ENCODE measurements around the gene SOCS3. TPM values are rescaled to one million over a fixed set of nuclear protein-coding genes. Genes with fewer than 3 reads are reported as not detected.

Gene SOCS3
- total RNA-seq, 4 donors from 2014 or later: 12.5 to 45.0 (median 13.0) TPM

- WGBS, 2 donors: 0 to 2% methylated on average over 8 to 20 of the region's 70 CpGs
- peak in 1 of 2 donors; percentile 91 for DNase-seq (ENCODE audit: low spot score in 2 of 2)
- peak overlapping the region; percentile 53 for H3K4me3 ChIP-seq (ENCODE audit: low read depth, poor library complexity, severe bottlenecking)
- no peak for TF ChIP-seq POLR2A (IDR thresholded peaks at IDR 0.05)
- TF ChIP-seq CTCF (IDR thresholded peaks at IDR 0.05): no peak
- intact Hi-C loops (cut with DNase I; ENCODE audit: low total_unique reads): loop anchor here (1.0 kb wide), 1 partner anchor 17 kb away; no protein-coding TSS in a partner anchor
Measured at GRCh38 chr17:78359321-78359996, 418 bp downstream of the SOCS3 start.

- H3K4me3 ChIP-seq (ENCODE audit: low read depth, poor library complexity, severe bottlenecking): peak overlapping the region; percentile 53
- intact Hi-C loops (cut with DNase I; ENCODE audit: low total_unique reads): loop anchor here (1.0 kb wide), 1 partner anchor 16 kb away; no protein-coding TSS in a partner anchor
- no peak for DNase-seq (ENCODE audit: low spot score in 2 of 2)
- WGBS, 2 donors: 36 to 41% methylated on average over 22 to 55 of the region's 72 CpGs
- TF ChIP-seq CTCF (IDR thresholded peaks at IDR 0.05): no peak
- TF ChIP-seq POLR2A (IDR thresholded peaks at IDR 0.05): no peak
Measured at GRCh38 chr17:78358538-78359320, 1.1 kb downstream of the SOCS3 start.

GRCh38 chr17:78357672-78358537, 2.0 kb downstream of the SOCS3 start:
- no peak for DNase-seq (ENCODE audit: low spot score in 2 of 2)
- TF ChIP-seq POLR2A (IDR thresholded peaks at IDR 0.05) (no peak), CTCF (IDR thresholded peaks at IDR 0.05) (no peak)
- WGBS, 2 donors: 73 to 77% methylated on average over 25 of the region's 25 CpGs
- peak overlapping the region; percentile 53 for H3K4me3 ChIP-seq (ENCODE audit: low read depth, poor library complexity, severe bottlenecking)
- intact Hi-C loops (cut with DNase I; ENCODE audit: low total_unique reads): no loop called here

- 48 to 53% methylated on average over 6 to 7 of the region's 7 CpGs for WGBS, 2 donors
- intact Hi-C loops (cut with DNase I; ENCODE audit: low total_unique reads): no loop called here
- DNase-seq (ENCODE audit: low spot score in 2 of 2): no peak
- TF ChIP-seq CTCF (IDR thresholded peaks at IDR 0.05): no peak
- no peak for TF ChIP-seq POLR2A (IDR thresholded peaks at IDR 0.05)
- H3K4me3 ChIP-seq (ENCODE audit: low read depth, poor library complexity, severe bottlenecking): no peak overlapping the region
Measured at GRCh38 chr17:78357177-78357586, 2.7 kb downstream of the SOCS3 start.

- H3K4me3 ChIP-seq (ENCODE audit: low read depth, poor library complexity, severe bottlenecking): no peak overlapping the region
- intact Hi-C loops (cut with DNase I; ENCODE audit: low total_unique reads): no loop called here
- TF ChIP-seq POLR2A (IDR thresholded peaks at IDR 0.05): no peak
- no peak for TF ChIP-seq CTCF (IDR thresholded peaks at IDR 0.05)
- 42 to 53% methylated on average over 16 of the region's 16 CpGs for WGBS, 2 donors
- no peak for DNase-seq (ENCODE audit: low spot score in 2 of 2)
Measured at GRCh38 chr17:78356101-78356713, 3.7 kb downstream of the SOCS3 start.

All from lower leg skin (tissue), 4 donors.